Keratinocyte (primary cell): ENCODE data around the gene GRB10. TPM values are rescaled to one million over a fixed set of nuclear protein-coding genes. Genes with fewer than 3 reads are reported as not detected.

Source experiments
- DNase-seq: peaks from one replicate; pipeline ENCODE4 v3.0.0-alpha.2; 2011; ENCODE audit warnings: low read depth, missing footprints, low spot score
- FAIRE-seq: peaks from 2 replicates; lab custom pipeline; 2011; peaks lifted over from hg19 to GRCh38; lab: Jason Lieb, UNC
- H2AFZ ChIP-seq: 2 replicates; pipeline ENCODE4 v1.6.0; 2012; ENCODE audit warnings: low read length, control low read depth, inconsistent platforms; ENCODE audit not compliant: control insufficient read depth
- H3K27ac ChIP-seq: 2 replicates; pipeline ENCODE4 v1.5.1; 2011; ENCODE audit warnings: low read length; ENCODE audit not compliant: control insufficient read depth, insufficient read depth
- H3K27me3 ChIP-seq: 3 replicates; pipeline ENCODE4 v1.6.0; 2011; ENCODE audit warnings: low read length; ENCODE audit not compliant: control insufficient read depth, insufficient read depth; ENCODE audit errors: extremely low read depth
- H3K36me3 ChIP-seq, 2 experiments: 2 replicates in 1 of 2; 3 replicates in 1 of 2; pipeline ENCODE4 v1.5.1; 2011; ENCODE audit warnings: low read length in 2 of 2, mild to moderate bottlenecking in 1 of 2; ENCODE audit not compliant: control insufficient read depth in 2 of 2, insufficient read depth in 2 of 2; ENCODE audit errors: extremely low read depth in 1 of 2
- H3K4me1 ChIP-seq: 3 replicates; pipeline ENCODE4 v1.5.1; 2011; ENCODE audit warnings: low read length; ENCODE audit not compliant: control insufficient read depth, insufficient read depth; ENCODE audit errors: extremely low read depth
- H3K4me2 ChIP-seq: 3 replicates; pipeline ENCODE4 v1.6.0; 2011; ENCODE audit warnings: low read depth, low read length; ENCODE audit not compliant: control insufficient read depth, insufficient read depth; ENCODE audit errors: extremely low read depth
- H3K4me3 ChIP-seq, 3 experiments: fragments of 200-600 bp in 1 of 3; sonication (generic) in 1 of 3; 2 replicates in 2 of 3; 3 replicates in 1 of 3; pipeline ENCODE4 v1.5.1; 2011 to 2016; ENCODE audit warnings: low read length in 3 of 3, mild to moderate bottlenecking in 3 of 3, control low read depth in 2 of 3, inconsistent platforms in 1 of 3, low read depth in 1 of 3, mixed read lengths in 1 of 3, mixed run types in 1 of 3, moderate library complexity in 1 of 3; ENCODE audit not compliant: control insufficient read depth in 2 of 3, insufficient read depth in 2 of 3; ENCODE audit errors: extremely low read depth in 1 of 3
- H3K79me2 ChIP-seq: 2 replicates; pipeline ENCODE4 v1.6.0; 2012; ENCODE audit warnings: low read length; ENCODE audit not compliant: control insufficient read depth, insufficient read depth
- H3K9ac ChIP-seq: 3 replicates; pipeline ENCODE4 v1.6.0; 2011; ENCODE audit warnings: low read length; ENCODE audit not compliant: control insufficient read depth, insufficient read depth; ENCODE audit errors: extremely low read depth
- H3K9me1 ChIP-seq: 3 replicates; pipeline ENCODE4 v1.6.0; 2011; ENCODE audit warnings: low read length; ENCODE audit not compliant: control insufficient read depth, insufficient read depth; ENCODE audit errors: extremely low read depth
- H3K9me3 ChIP-seq: 2 replicates; pipeline ENCODE4 v1.5.1; 2012; ENCODE audit warnings: low read depth, low read length; ENCODE audit not compliant: control insufficient read depth
- H4K20me1 ChIP-seq: 3 replicates; pipeline ENCODE4 v1.6.0; 2011; ENCODE audit warnings: low read length; ENCODE audit not compliant: control insufficient read depth, insufficient read depth; ENCODE audit errors: extremely low read depth
- CTCF ChIP-seq, 3 experiments: IDR thresholded peaks in 1 of 3; conservative IDR thresholded peaks in 1 of 3; optimal IDR thresholded peaks in 1 of 3; 2 replicates in 2 of 3; 3 replicates in 1 of 3; pipeline versions ENCODE3 to v1.5.1; 2011; ENCODE audit warnings: low read length in 3 of 3, mild to moderate bottlenecking in 3 of 3, moderate library complexity in 2 of 3, control low read depth in 1 of 3, inconsistent platforms in 1 of 3; ENCODE audit not compliant: insufficient read depth in 2 of 3; ENCODE audit errors: extremely low read depth in 1 of 3
- EZH2 ChIP-seq: IDR thresholded peaks from one replicate; pipeline ENCODE4 v1.6.1; 2012; ENCODE audit warnings: inconsistent platforms, mild to moderate bottlenecking, low read length, moderate library complexity
- dilution Hi-C: fragments of 300-500 bp; cut with MboI; formaldehyde crosslinking; loops from one replicate; pipeline ENCODE4 v1.7.0; 2020; ENCODE audit warnings: low sequenced_read_pairs; ENCODE audit not compliant: extremely low pct_ligation_motif_present
- polyA plus RNA-seq, 5 experiments: library from polyadenylated mRNA; depleted of rRNA in 3 of 5; stranded (reverse) in 3 of 5; stranded (forward) in 1 of 5; unstranded in 1 of 5; fragments of >200 nt; gene quantifications; 1 replicate in 1 of 5; 2 replicates in 3 of 5; 3 replicates in 1 of 5; pipeline versions ENCODE4 v1.2.1 to v1.2.3, GENCODE V29; 2011 to 2012; ENCODE audit warnings: missing spikeins in 2 of 5, low read depth in 1 of 5, low replicate concordance in 1 of 5

GRB10 gene
- polyA plus RNA-seq, 1 donor (not counting 4 experiments of a cell fraction or from before 2014, with no cell fraction given): 4.4 TPM

GRCh38 chr7:50718311-50718710 is 64.4 kb downstream of the GRB10 start:
- Histone ChIP-seq H3K4me3 (no peak overlapping the region), H2AFZ (no peak overlapping the region), H3K27me3 (no peaks in the 10 kb centered on the region), H3K4me1 (peaks cover 9% of the 10 kb centered on the region), H4K20me1 (peaks cover 2% of the 10 kb centered on the region), H3K9me3 (no peaks in the 10 kb centered on the region), H3K79me2 (no peaks in the 10 kb centered on the region), H3K9me1 (no peaks in the 10 kb centered on the region), H3K4me2 (no peak overlapping the region), H3K27ac (no peak overlapping the region), H3K36me3 (no peaks in the 10 kb centered on the region), H3K9ac (no peak overlapping the region)
- DNase-seq: no peak
- TF ChIP-seq CTCF (optimal IDR thresholded peaks at IDR 0.05 in 1 of 3, IDR thresholded peaks at IDR 0.05 in 1 of 3, conservative IDR thresholded peaks at IDR 0.05 in 1 of 3; ENCODE audit: extremely low read depth in 1 of 3, insufficient read depth in 2 of 3, low read length in 3 of 3): no peak
- no peak for TF ChIP-seq EZH2
- dilution Hi-C loops: no loop called here
- FAIRE-seq: no peak

GRCh38 chr7:50717181-50717580 is 65.5 kb downstream of the GRB10 start:
- H2AFZ ChIP-seq: no peak overlapping the region
- peaks cover 9% of the 10 kb centered on the region for H3K4me1 ChIP-seq
- no peak overlapping the region for H3K4me2 ChIP-seq
- no peaks in the 10 kb centered on the region for H3K27me3 ChIP-seq
- DNase-seq: no peak
- dilution Hi-C loops: no loop called here
- no peak overlapping the region for H3K27ac ChIP-seq
- no peak overlapping the region for H3K4me3 ChIP-seq
- H4K20me1 ChIP-seq: no peaks in the 10 kb centered on the region
- no peak for FAIRE-seq
- no peaks in the 10 kb centered on the region for H3K36me3 ChIP-seq
- no peak for TF ChIP-seq CTCF (optimal IDR thresholded peaks at IDR 0.05 in 1 of 3, IDR thresholded peaks at IDR 0.05 in 1 of 3, conservative IDR thresholded peaks at IDR 0.05 in 1 of 3; ENCODE audit: extremely low read depth in 1 of 3, insufficient read depth in 2 of 3, low read length in 3 of 3)
- no peak for TF ChIP-seq EZH2
- H3K79me2 ChIP-seq: no peaks in the 10 kb centered on the region
- H3K9me1 ChIP-seq: no peaks in the 10 kb centered on the region
- H3K9me3 ChIP-seq: no peaks in the 10 kb centered on the region
- H3K9ac ChIP-seq: no peak overlapping the region
